ENCODE measurements around the gene FGF8. TPM values are rescaled to one million over a fixed set of nuclear protein-coding genes. Genes with fewer than 3 reads are reported as not detected.

Gene FGF8
- total RNA-seq, 1 donor from 2014 or later, result not detected

Other genes starting within 250 kb of the FGF8 start
- gene POLL, start 187.9 kb downstream of the FGF8 start, total RNA-seq, result 35.0 and 36.8 TPM in 2 replicates
- gene DPCD, start 187.8 kb downstream of the FGF8 start, total RNA-seq, result 14.9 and 15.3 TPM in 2 replicates
- gene FBXW4, start 80.9 kb downstream of the FGF8 start, total RNA-seq, result 44.6 and 51.5 TPM in 2 replicates
- 35.6 and 42.6 TPM in 2 replicates for gene NPM3, start 7.3 kb upstream of the FGF8 start, total RNA-seq
- gene OGA, start 42.3 kb upstream of the FGF8 start, total RNA-seq, result 113 and 127 TPM in 2 replicates
- 3.2 and 3.5 TPM in 2 replicates for gene KCNIP2, start 67.7 kb upstream of the FGF8 start, total RNA-seq

Measured in osteocyte (in vitro differentiated cells).